Measurements from ENCODE around the gene CDH13.

- no peak for TF ChIP-seq OSR1 (CRISPR knock-in tag; IDR thresholded peaks at IDR 0.05)
- no peak for TF ChIP-seq ZC3H10 (CRISPR knock-in tag; IDR thresholded peaks at IDR 0.05)
- no peak for TF ChIP-seq PPARA (CRISPR knock-in tag; IDR thresholded peaks at IDR 0.05; ENCODE audit: borderline replicate concordance)
Measured at GRCh38 chr16:83145297-83145696, 518.5 kb downstream of the CDH13 start.

Data from SK-N-SH treated with all-trans-retinoic acid at 6 μM for 48 hours (cell line).